ENCODE results near the gene PEBP1.
"Not testable (repeated sequence)": the region's sequence is repeated elsewhere in the genome, so short reads cannot be mapped to it uniquely, and the experiment has no call there.

The PEBP1 gene

DNA sequence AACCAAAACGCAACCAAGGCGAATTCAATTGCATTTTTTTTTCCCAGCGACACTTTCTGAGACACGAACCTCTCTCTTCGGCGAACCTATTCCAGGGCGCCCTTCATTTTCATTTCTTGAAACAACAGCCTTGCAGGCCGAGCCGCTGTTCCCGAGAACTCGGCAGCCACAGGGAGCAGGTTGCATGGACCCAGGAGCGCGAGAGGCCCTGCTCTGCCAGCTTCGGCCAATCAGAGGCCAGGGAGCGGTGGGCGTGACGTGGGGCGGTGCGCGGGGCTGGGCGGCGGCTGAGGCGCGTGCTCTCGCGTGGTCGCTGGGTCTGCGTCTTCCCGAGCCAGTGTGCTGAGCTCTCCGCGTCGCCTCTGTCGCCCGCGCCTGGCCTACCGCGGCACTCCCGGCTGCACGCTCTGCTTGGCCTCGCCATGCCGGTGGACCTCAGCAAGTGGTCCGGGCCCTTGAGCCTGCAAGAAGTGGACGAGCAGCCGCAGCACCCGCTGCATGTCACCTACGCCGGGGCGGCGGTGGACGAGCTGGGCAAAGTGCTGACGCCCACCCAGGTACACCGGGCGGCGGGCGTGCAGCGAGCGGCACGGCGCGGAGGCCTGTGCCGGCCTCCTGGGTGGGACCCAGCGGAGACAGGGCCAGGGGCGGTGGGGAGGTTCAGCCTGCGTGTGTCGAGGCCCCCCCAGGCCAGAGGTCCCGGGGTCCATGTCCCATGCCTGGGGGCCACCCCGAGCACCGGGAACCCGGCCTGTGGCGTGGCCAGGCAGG lies at the start of gene PEBP1:
Gene PEBP1 (plus strand): TSS at position 337 of the 771 bp plus-strand sequence. CDS start 86 bp downstream, at position 423.
- DNase-seq (ENCODE audit: low read depth in 2 of 2): peak; percentile 90 to 93

DNA sequence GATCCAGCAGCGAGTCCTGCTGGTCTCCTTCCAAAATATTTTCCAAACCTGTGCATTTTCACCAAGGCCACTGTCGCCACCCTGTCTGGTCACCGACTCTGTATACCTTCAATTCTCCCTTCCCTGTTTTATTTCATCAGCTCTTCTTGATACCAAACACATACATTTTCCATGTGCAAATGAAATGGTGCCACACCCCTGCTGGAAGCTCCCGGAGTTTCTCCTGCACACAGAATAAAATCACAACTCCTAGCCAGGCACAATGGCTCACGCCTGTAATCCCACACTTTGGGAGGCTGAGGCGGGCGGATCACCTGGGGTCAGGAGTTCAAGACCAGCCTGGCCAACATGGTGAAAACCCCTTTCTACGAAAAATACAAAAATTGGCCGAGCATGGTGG lies 46.1 kb upstream of the PEBP1 start:
- DNase-seq (ENCODE audit: low read depth in 2 of 2): no peak

DNA sequence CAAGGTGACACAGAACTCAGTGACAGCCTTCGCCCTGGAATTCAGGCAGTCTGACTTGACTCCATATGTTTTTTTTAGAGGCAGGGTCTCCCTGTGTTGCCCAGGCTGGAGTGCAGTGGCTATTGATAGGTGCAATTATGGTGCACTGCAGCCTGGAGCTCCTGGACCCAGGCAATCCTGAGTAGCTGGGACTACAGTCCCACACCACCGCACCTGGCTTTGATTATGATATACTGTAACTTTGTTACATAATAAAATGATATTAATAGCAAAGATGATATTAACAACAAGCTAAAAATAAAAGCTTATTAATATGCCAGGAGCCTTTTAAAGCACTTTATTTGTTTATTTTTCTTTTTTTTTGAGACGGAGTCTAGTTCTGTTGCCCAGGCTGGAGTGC lies 41.9 kb upstream of the PEBP1 start:
- DNase-seq (ENCODE audit: low read depth in 2 of 2): no peak

DNA sequence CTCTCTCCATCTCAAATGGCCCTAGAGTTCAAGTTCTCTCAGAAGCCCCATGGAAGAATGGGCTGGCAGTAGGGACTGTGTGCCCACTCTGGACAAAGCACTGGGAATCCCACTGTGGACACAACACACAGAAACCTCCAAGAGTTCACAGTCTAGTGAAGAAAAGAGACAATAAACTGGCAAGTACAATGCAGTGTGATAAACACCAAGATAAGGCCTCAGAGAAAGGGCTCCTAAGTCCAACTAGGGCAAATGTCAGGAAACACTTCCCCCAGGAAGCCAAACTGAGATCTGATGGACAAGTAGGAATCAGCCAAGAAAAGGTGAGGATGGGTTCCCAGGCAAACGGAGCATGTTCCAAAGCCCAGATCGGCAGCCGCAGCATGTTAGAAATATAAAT lies 37.5 kb upstream of the PEBP1 start:
- DNase-seq (ENCODE audit: low read depth in 2 of 2): no peak

DNA sequence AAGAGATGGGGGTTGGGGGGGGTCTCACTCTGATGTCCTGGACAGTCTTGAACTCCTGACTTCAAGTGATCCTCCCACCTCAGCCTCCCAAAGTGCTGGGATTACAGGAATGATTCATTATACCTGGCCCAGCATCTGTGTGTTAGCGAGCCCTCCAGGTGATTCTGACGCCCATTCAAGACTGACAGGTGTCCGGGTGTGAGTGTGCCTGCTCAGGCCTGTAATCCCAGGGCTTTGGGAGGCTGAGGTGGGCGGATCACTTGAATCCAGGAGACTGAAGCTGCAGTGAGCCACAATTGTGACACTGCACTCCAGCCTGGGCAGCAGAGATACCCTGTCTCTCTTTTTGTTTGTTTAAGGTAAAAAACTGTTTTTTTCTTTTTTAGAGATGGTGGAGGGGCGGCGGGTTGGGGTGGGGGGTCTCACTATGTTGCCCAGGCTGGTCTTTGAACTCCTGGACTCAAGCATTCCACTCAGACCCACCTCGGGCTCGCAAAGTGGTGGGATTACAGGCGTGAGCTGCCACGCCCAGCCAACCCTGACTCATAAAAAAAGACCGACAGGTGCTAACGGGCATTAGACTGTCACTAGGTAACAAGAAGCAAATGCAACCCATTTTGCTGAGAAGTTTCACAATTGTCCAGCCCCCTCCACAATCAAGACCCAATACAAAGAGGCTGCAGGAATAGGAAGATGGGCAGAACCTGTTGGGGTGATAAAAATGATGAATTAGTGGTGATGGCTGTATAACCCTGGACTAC lies 36.8 kb upstream of the PEBP1 start:
- DNase-seq (ENCODE audit: low read depth in 2 of 2): no peak

DNA sequence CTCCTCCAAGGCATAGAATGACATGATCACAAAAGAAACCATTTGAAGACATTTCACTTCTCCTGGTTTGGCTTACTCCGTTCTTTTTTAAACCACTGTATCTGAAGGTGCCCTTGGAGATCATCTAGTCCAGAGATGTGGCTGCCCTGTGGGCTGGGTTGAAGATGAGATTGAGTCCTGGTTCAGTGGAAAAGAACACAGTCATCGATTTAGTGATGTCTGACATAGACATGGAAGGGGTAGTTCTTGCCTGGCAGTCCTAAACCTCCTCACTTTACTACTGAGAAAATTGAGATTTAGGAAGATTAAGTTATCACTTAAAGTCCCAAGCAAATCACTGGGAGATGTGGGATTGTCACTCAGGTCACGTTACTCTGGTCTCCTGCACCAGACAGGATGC lies 34.9 kb upstream of the PEBP1 start:
- no peak for DNase-seq (ENCODE audit: low read depth in 2 of 2)

DNA sequence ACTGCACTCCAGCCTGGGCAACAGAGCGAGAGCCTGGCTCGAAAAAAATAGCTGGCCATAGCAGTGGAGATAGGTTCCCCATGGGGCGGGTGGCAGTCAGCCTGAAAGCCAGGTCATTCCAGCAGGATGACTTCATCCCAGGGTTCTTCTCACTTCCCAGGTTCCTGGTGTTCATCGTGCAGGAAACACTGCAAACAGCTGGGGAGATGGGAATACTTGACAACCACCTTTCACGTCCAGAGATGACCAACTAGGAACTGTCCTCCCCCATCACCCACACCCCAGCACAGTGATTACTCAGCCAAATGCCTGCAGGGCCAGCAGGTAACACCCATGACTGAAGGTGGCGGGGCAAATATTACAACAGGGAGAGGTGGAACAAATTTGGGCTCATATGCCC lies 33.9 kb upstream of the PEBP1 start:
- no peak for DNase-seq (ENCODE audit: low read depth in 2 of 2)

DNA sequence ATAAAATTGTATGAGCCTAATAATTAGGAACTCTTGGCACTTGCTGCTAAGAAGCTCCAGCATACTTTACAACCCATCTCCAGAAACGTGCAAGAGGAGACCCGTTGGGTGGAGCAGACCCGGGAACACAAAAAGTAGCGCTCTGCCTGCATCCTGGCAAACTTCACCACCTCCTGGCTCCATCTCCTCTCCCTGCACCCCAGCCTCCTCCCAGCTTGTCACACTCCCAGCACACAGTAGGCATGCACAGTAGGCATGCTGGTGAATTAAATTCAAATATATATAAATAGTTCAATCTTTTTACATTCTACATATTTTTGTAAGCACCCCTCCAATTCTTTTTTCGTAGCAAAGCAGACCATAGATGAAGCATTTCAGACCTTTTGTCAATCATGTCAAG lies 33.3 kb upstream of the PEBP1 start:
- no peak for DNase-seq (ENCODE audit: low read depth in 2 of 2)

DNA sequence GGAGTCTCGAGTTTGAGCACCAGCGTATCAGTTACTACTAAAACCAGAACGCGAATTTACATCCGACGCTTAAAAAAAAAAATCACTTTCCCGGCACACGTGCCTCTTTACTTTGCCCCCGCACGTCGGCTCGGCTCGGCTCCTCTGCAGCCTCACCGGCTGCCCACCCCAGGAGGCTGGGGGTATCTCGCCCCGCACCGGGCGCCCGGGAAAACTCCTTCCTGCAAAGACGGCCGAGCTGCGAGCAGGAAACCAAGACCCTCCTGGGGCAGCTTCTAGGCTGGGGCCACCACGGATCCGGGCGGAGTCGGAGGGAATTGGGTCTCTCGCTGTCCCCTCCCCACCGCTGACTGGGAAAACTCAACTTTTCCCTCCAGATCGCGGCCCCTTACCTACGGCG lies 32.7 kb upstream of the PEBP1 start:
- no peak for DNase-seq (ENCODE audit: low read depth in 2 of 2)

DNA sequence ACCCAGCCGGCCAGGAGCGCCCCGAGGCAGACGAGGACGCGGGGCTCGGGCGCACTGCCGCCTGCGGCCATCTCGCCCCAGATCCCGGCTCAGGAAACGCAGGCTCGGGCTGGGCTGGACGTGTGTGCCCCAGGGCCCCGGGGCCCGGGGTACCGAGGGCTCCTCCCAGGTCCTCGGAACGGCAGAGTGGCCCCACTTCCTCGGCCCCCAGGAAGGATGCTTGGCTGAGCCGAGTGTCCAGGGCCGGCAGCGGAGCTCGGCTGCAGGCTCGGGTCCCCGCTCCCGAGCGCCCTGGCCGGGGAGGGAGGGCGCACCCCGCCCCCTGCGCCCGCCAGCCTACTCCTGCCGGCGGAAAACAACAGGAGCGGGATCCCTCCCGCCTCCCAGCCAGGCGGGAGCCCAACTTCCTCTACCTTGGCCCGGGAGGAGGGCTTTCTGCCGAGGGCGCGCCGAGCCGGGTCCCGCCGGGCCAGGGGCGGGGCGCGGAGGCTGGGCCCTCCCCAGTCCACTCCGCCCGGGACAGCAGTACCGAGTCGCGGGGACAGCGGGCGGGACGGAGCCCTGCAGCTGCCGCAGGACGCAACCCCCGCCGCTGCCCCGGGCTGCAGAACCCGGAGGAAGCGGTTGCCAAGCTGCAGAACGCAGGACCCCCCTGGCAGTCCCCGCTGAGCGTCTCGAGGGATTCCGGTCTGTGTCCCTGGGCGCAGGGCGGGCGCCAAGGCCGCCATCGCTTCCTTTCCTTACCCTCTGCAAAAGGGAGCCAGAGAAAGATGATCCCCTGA lies 32.1 kb upstream of the PEBP1 start, which contains the start of gene VSIG10:
Gene VSIG10 (minus strand): TSS at position 411 of the 782 bp plus-strand sequence. CDS start 340 bp downstream, at position 71.
- DNase-seq (ENCODE audit: low read depth in 2 of 2): peak; percentile 8 to 15

DNA sequence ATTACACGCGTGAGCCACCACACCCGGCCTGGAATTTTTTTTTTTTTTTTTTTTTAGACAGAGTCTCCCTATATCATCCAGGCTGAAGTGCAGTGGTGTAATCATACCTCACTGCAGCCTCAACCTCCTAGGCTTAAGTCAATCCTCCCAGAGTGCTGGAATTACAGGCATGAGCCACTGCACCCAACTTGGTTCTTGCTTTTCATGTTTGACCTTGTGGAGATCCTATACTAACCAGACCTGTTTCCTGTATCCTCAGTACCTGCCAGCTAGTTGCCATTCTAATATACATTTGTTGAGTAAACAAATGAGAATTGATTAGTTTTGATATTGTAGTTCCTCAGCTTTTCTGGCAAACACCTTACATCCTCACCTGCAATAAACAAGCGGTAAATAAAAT lies 28.9 kb upstream of the PEBP1 start:
- DNase-seq (ENCODE audit: low read depth in 2 of 2): no peak

DNA sequence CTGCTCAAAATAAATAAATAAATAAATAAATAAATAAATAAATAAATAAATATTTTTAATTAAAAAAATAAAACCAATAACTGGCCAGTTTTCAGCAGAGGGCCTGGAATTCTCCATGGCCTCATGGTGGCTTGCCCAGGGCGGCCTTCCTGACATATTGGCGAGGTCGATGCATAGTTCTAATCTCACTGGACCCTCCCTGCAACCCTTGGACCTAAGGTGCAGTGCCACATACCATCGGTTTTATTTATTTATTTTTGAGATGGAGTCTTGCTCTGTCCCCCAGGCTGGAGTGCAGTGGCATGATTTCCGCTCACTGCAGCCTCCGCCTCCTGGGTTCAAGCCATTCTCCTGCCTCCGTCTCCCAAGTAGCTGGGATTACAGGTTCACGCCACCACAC lies 28.2 kb upstream of the PEBP1 start:
- no peak for DNase-seq (ENCODE audit: low read depth in 2 of 2)

DNA sequence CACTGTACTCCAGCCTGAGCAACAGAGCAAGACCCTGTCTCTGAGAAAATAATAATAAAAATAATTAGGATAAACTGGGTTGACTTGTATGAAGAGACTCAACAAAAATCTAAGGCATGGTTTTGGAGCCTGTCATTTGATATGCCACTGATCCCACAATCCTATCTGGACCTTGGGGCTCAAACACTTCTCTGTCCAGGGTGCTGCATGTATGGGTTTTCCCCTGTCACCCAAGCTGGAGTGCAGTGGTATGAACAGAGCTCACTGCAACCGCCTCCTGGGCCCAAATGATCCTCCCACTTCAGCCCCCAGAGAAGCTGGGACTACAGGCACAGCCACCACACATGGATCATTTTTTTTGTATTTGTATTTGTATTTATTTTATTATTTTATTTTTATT lies 26.8 kb upstream of the PEBP1 start:
- no peak for DNase-seq (ENCODE audit: low read depth in 2 of 2)

DNA sequence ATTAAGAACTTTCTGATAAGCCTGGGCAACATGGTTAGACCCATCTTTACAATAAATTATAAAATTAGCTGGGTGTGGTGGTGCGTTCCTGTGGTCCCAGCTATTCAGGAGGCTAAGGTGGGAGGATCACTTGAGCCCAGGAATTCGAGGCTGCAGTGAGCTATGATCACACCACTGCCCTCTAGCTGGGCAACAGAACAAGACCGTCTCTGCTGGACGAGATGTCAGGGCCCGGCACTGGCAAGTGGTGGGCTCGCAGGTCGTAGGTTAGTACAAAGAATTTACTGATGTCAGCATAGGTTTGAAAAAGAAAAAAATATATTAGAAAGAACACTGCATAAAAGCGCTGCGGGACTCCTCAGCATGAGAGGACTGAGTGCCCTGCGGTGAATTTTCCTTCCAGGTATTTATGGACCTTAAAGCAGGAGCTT lies 16.5 kb upstream of the PEBP1 start:
- no peak for DNase-seq (ENCODE audit: low read depth in 2 of 2)

DNA sequence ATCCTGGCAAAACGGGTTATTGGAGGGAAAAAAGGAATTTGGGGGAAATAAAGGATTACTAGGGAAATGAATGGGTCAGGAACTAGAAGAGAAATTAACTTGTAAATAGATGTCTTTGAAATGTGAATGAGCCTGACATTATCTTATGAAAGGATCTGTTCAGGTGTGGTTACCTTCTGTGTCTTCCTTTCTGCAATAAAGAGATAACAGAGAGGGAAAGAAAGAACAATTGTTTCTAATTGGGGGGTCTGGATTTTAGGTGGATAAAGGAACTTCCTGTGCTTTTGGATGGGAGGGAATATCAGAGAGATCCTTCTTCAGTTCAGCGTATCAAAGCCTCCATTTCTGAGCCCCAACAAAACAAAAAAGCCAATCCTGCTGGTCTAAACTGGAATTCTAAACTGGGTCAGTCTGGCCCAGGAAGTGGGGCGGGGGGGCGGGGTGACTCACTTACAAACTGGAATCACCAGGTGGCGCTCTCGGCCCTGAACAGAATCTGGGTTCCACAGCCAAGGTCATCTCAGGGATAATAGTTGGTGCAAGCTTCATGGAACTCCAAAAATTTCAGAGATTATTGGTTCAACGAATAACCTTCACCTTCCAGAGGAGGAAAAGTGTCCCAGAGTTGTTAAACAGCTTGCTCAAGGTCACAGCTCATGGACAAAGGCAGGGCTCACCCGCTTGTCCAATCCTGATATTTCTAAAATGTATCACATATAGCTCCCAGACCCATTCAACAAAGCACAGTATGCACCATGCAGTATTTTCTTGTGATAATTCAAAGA lies 15.2 kb upstream of the PEBP1 start:
- DNase-seq (ENCODE audit: low read depth in 2 of 2): peak; percentile 39 to 46

DNA sequence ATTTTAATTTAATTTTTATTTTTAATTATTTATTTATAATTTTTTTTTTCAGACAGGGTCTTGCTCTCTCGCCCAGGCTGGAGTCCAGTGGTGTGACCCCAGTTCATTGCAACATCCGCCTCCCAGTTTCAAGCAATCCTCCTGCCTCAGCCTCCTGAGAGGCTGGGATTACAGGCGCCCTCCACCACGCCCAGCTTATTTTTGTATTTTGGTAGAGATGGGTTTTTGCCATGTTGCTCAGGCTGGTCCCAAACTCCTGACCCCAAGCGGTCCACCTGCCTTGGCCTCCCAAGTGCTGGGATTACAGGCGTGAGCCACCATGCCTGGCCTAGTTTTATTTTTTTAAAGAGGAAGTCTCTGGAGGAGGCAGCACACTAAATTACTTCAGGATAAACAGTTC lies 13.7 kb upstream of the PEBP1 start:
- DNase-seq (ENCODE audit: low read depth in 2 of 2): no peak

DNA sequence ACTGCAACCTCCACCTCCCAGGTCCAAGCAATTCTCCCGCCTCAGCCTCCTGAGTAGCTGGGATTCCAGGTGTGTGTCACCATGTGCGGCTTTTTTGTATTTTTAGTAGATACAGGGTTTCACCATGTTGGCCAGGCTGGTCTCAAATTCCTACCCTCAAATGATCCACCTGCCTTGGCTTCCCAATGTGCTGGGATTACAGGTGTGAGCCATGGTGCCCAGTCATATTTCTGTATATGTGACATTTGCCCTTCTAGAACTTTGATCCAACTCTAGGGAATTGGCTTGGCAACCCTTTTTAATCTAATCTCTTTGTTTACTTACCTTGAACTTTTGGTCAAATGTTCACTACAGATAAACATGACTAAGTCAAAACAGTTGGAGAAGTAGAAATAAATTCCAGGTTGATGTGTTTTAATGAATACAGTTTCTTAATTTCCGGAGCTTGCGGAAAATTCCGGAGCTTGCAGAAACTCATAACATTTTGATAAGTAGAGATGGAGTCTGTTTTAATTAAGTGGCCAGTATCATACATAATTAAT lies 11.5 kb upstream of the PEBP1 start:
- DNase-seq (ENCODE audit: low read depth in 2 of 2): no peak

DNA sequence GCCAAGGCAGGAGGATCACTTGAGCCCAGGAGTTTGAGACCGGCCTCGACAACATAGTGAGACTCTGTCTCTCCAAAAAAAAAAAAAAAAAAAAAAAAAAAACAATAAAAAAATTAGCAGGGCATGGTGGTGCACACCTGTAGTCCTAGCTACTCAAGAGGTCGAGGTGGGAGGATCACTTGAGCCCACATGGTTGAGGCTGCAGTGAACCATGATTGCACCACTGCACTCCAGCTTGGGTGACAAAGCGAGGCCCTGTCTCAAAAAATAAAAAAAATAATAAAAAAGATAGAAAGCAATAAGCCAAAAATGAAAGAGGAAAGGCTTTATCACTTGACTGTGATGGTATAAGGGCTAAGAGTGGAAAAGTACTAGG lies 10.2 kb upstream of the PEBP1 start:
- no peak for DNase-seq (ENCODE audit: low read depth in 2 of 2)

DNA sequence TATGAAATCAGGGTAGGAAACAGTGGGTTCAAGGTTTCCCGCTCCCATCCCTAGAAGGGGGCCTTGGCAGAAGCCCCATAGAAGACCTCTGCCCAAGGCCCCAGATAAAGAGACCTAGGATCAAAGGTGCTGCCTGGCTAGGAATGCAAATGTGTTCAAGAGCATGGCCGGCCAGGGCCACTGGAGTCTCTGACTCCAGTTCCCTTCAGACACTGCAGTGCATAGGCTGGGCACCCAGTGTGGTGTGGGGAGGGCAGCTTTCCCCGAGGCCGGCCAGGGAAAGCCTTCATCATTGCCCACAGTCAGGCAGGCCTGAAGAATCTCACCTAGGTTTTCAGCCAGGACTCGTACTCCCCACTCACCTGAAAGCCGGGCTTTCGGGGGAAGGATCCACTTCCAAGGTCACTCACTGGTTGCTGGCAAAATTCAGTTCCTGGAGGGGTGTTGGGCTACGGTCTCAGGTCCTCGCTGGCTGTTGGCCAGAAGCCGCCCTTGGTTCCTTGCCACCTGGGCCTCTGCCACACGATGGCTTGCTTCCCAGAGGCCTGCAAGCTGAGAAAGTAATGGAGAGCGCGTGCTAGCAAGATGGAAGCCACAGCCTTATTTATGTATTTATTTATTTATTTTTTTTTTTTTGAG lies 9.7 kb upstream of the PEBP1 start:
- DNase-seq (ENCODE audit: low read depth in 2 of 2): no peak

DNA sequence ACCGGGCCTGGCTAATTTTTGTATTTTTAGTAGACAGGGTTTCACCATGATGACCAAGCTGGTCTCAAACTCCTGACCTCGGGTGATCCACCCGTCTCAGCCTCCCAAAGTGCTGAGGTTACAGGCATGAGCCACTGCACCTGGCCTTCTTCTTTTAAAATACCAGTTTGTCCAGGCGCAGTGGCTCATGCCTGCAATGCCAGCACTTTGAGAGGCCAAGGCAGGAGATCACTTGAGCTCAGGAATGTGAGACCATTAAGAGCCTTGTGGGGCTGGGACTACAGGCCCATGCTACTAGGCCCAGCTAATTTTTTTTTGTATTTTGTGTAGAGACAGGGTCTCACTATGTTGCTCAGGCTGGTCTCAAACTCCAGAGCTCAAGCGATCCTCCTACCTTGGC lies 8.1 kb upstream of the PEBP1 start:
- DNase-seq (ENCODE audit: low read depth in 2 of 2): no peak

DNA sequence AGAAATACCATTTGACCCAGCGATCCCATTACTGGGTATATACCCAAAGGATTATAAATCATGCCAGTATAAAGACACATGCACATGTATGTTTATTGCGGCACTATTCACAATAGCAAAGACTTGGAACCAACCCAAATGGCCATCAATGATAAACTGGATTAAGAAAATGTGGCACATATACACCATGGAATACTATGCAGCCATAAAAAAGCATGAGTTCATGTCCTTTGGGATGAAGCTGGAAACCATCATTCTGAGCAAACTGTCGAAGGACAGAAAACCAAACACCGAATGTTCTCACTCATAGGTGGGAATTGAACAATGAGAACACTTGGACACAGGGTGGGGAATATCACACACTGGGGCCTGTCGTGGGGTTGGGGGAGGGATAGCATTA lies 6.5 kb upstream of the PEBP1 start:
- DNase-seq (ENCODE audit: low read depth in 2 of 2): not testable (repeated sequence)

Data from stimulated activated CD8-positive, alpha-beta memory T cell treated with anti-CD3 and anti-CD28 coated beads, Interleukin-2, amount 100 ng/mL, for 48 hours (primary cell).